GM18909 (cell line): ENCODE data around the gene MED13L.
A peak's percentile ranks its signal among the peaks of the same experiment; 100 is the strongest.
"Not testable (repeated sequence)": the region's sequence is repeated elsewhere in the genome, so short reads cannot be mapped to it uniquely, and the experiment has no call there.

Source experiments
- ATAC-seq: cut with Tn5 transposase; IDR thresholded peaks from one replicate; pipeline ENCODE4 v1.9.1; 2021; ENCODE audit warnings: mild to moderate bottlenecking; ENCODE audit not compliant: unreplicated experiment, poor library complexity

The MED13L gene

GRCh38 chr12:116138364-116138763, 139.1 kb downstream of the MED13L start:
- ATAC-seq: no peak

GRCh38 chr12:116137318-116137717, 140.2 kb downstream of the MED13L start:
- no peak for ATAC-seq

GRCh38 chr12:116136340-116136739, 141.2 kb downstream of the MED13L start:
- ATAC-seq: no peak

- ATAC-seq: no peak
Measured at GRCh38 chr12:116135209-116135930, 142.1 kb downstream of the MED13L start.

- no peak for ATAC-seq
Measured at GRCh38 chr12:116133636-116134214, 143.8 kb downstream of the MED13L start.

- ATAC-seq: no peak
Measured at GRCh38 chr12:116133149-116133548, 144.3 kb downstream of the MED13L start.

- ATAC-seq: not testable (repeated sequence)
Measured at GRCh38 chr12:116131987-116132386, 145.5 kb downstream of the MED13L start.

GRCh38 chr12:116131176-116131575, 146.3 kb downstream of the MED13L start:
- ATAC-seq: no peak

GRCh38 chr12:116130431-116130830, 147.1 kb downstream of the MED13L start:
- no peak for ATAC-seq

GRCh38 chr12:116128779-116129178, 148.7 kb downstream of the MED13L start:
- ATAC-seq: no peak

GRCh38 chr12:116127859-116128258, 149.6 kb downstream of the MED13L start:
- ATAC-seq: no peak

- ATAC-seq: no peak
Measured at GRCh38 chr12:116126610-116127009, 150.9 kb downstream of the MED13L start.

- no peak for ATAC-seq
Measured at GRCh38 chr12:116125956-116126566, 151.4 kb downstream of the MED13L start.

GRCh38 chr12:116125084-116125483, 152.4 kb downstream of the MED13L start:
- no peak for ATAC-seq

GRCh38 chr12:116123451-116124258, 153.8 kb downstream of the MED13L start:
- ATAC-seq: peak; percentile 77

- ATAC-seq: no peak
Measured at GRCh38 chr12:116122628-116123027, 154.9 kb downstream of the MED13L start.

GRCh38 chr12:116121453-116121871, 156.0 kb downstream of the MED13L start:
- no peak for ATAC-seq

- no peak for ATAC-seq
Measured at GRCh38 chr12:116116650-116117424, 160.7 kb downstream of the MED13L start.

GRCh38 chr12:116113398-116114130, 163.9 kb downstream of the MED13L start:
- ATAC-seq: no peak
